Activated CD4-positive, alpha-beta T cell treated with anti-CD3 and anti-CD28 coated beads, Interleukin-2, Interleukin-4, amounts not matched to agents 100 ng/mL and 50 ng/mL, durations not matched to agents 16 hours and 8 hours (primary cell): ENCODE results near the gene KLF7.

Experiments
- DNase-seq: peaks from one replicate; pipeline ENCODE4 v3.0.0-alpha.2; 2020; ENCODE audit warnings: low spot score

Gene KLF7

GRCh38 chr2:207149249-207150213, 16.2 kb downstream of the KLF7 start:
- DNase-seq, result no peak

- DNase-seq, result no peak
These were observed 17.7 kb downstream of the KLF7 start for GRCh38 chr2:207148020-207148419.

- DNase-seq, result no peak
These were observed 21.5 kb downstream of the KLF7 start for GRCh38 chr2:207144173-207144785.

GRCh38 chr2:207143215-207144172, 22.3 kb downstream of the KLF7 start:
- no peak for DNase-seq

GRCh38 chr2:207142461-207142860, 23.3 kb downstream of the KLF7 start:
- no peak for DNase-seq

- DNase-seq, result no peak
These were observed 24.4 kb downstream of the KLF7 start for GRCh38 chr2:207141386-207141785.

GRCh38 chr2:207140265-207140664, 25.5 kb downstream of the KLF7 start:
- no peak for DNase-seq

- DNase-seq, result no peak
These were observed 26.2 kb downstream of the KLF7 start for GRCh38 chr2:207139552-207139951.

GRCh38 chr2:207138627-207139297, 27.0 kb downstream of the KLF7 start:
- no peak for DNase-seq

GRCh38 chr2:207137596-207138337, 28.0 kb downstream of the KLF7 start:
- DNase-seq, result no peak

GRCh38 chr2:207136874-207137273, 28.9 kb downstream of the KLF7 start:
- DNase-seq, result no peak

- no peak for DNase-seq
These were observed 29.8 kb downstream of the KLF7 start for GRCh38 chr2:207135801-207136457.

GRCh38 chr2:207135340-207135739, 30.4 kb downstream of the KLF7 start:
- DNase-seq, result no peak

- DNase-seq, result no peak
These were observed 31.8 kb downstream of the KLF7 start for GRCh38 chr2:207133820-207134519.

- DNase-seq, result no peak
These were observed 32.3 kb downstream of the KLF7 start for GRCh38 chr2:207133458-207133819.

- DNase-seq, result no peak
These were observed 33.7 kb downstream of the KLF7 start for GRCh38 chr2:207132019-207132418.

GRCh38 chr2:207131594-207131993, 34.2 kb downstream of the KLF7 start:
- no peak for DNase-seq

GRCh38 chr2:207130958-207131521, 34.7 kb downstream of the KLF7 start:
- DNase-seq, result no peak

- no peak for DNase-seq
These were observed 35.9 kb downstream of the KLF7 start for GRCh38 chr2:207129821-207130220.
